Sigmoid colon (tissue), 4 donors: ENCODE measurements around the gene ATP6V1E1.

Experiments
- POLR2A ChIP-seq, 2 donors: fragments of 450-650 bp; IDR thresholded peaks; one replicate each; pipeline ENCODE4 v1.6.1; 2016; ENCODE audit warnings: antibody characterized with exemption in 2 of 2, mild to moderate bottlenecking in 2 of 2, moderate library complexity in 2 of 2
- POLR2AphosphoS5 ChIP-seq, 4 donors: sonication (generic); formaldehyde crosslinking; IDR thresholded peaks; one replicate each; pipeline ENCODE4 v1.6.1; 2017; ENCODE audit warnings: antibody characterized with exemption in 4 of 4
- TF ChIP-seq, protein P1 (sequence below), 4 experiments: fragments of 450-650 bp in 3 of 4; fragments of 200-600 bp in 1 of 4; IDR thresholded peaks; one replicate each; pipeline ENCODE4 v1.5.1; 2016 to 2019; ENCODE audit warnings: antibody characterized with exemption in 4 of 4, mild to moderate bottlenecking in 3 of 4, moderate library complexity in 2 of 4

DNA sequence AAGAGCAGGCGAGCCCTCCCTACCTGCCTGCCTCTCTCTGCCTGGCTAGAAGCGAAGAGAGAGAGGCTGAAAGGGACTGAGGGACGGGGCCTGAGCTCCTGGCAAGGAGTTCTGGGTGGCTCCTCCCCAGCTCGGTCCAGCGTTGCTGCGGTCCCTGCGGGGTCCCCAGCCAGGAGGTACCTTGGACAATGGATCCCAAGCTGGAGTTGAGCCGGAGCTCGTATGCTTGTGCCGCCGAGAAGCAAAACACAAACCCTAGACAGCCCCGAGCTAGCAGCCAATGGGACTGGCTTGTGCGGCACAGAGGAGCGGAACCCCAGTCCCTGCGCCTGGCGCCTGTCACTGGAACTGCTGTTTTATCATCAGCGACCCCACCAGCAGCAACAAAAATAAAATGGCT, 46.9 kb downstream of the ATP6V1E1 start:
- TF ChIP-seq POLR2A (IDR thresholded peaks at IDR 0.05), result no peak
- TF ChIP-seq, protein P1, sequence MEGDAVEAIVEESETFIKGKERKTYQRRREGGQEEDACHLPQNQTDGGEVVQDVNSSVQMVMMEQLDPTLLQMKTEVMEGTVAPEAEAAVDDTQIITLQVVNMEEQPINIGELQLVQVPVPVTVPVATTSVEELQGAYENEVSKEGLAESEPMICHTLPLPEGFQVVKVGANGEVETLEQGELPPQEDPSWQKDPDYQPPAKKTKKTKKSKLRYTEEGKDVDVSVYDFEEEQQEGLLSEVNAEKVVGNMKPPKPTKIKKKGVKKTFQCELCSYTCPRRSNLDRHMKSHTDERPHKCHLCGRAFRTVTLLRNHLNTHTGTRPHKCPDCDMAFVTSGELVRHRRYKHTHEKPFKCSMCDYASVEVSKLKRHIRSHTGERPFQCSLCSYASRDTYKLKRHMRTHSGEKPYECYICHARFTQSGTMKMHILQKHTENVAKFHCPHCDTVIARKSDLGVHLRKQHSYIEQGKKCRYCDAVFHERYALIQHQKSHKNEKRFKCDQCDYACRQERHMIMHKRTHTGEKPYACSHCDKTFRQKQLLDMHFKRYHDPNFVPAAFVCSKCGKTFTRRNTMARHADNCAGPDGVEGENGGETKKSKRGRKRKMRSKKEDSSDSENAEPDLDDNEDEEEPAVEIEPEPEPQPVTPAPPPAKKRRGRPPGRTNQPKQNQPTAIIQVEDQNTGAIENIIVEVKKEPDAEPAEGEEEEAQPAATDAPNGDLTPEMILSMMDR (IDR thresholded peaks at IDR 0.05), result no peak
- no peak for TF ChIP-seq POLR2AphosphoS5 (IDR thresholded peaks at IDR 0.05)
